ENCODE results near the gene SUPT4H1.

DNA sequence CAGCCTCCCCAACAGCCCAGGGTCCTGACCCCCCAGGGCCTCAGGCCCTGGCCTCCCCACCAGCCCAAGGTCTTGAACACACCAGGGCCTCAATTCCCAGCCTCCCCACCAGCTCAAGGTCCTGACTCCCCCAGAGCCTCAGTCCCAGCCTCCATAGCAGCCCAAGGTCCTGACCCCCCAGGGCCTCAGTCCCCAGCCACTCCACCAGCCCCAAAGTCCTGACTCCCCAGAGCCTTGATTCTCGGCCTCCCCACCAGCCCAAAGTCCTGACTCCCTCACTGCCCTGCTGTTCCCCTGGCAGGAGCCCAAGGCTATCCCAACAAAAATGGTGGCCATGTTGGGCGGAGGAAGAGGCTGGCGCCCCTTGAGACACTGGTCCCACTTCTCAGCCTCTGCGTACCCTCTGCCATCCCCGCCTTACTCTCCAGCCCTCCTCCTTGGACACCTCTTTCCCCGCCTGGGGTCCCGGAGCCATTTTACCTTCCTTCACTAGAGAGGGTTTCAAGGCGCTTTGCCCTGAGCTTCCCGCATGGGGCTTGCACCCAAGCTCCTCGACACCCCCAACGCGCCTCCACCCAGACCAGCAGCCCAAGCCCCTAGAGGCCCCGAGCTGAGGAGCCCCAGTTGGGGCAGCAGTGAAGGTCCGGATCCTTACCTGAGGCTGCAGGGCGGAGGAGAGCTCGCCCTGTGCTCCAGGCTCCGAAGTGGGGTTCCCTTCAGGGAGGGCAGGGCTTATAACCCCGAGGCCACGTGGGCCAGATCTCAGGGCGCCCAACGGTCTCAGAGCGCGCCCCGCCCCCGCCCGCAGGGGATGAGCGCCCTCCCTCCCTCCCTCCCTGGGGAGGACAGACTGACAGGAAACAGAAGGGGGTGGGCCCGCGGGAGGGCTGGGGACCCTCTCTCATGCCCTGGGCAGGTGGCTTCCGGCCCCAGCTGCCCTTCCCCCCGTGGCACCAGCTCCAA, 19.9 kb downstream of the SUPT4H1 start:
- TF ChIP-seq, protein P1, sequence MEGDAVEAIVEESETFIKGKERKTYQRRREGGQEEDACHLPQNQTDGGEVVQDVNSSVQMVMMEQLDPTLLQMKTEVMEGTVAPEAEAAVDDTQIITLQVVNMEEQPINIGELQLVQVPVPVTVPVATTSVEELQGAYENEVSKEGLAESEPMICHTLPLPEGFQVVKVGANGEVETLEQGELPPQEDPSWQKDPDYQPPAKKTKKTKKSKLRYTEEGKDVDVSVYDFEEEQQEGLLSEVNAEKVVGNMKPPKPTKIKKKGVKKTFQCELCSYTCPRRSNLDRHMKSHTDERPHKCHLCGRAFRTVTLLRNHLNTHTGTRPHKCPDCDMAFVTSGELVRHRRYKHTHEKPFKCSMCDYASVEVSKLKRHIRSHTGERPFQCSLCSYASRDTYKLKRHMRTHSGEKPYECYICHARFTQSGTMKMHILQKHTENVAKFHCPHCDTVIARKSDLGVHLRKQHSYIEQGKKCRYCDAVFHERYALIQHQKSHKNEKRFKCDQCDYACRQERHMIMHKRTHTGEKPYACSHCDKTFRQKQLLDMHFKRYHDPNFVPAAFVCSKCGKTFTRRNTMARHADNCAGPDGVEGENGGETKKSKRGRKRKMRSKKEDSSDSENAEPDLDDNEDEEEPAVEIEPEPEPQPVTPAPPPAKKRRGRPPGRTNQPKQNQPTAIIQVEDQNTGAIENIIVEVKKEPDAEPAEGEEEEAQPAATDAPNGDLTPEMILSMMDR (IDR thresholded peaks at IDR 0.05) = no peak
- no peak for TF ChIP-seq POLR2AphosphoS5 (IDR thresholded peaks at IDR 0.05; ENCODE audit: low read depth, low read length)
- TF ChIP-seq, protein P2, sequence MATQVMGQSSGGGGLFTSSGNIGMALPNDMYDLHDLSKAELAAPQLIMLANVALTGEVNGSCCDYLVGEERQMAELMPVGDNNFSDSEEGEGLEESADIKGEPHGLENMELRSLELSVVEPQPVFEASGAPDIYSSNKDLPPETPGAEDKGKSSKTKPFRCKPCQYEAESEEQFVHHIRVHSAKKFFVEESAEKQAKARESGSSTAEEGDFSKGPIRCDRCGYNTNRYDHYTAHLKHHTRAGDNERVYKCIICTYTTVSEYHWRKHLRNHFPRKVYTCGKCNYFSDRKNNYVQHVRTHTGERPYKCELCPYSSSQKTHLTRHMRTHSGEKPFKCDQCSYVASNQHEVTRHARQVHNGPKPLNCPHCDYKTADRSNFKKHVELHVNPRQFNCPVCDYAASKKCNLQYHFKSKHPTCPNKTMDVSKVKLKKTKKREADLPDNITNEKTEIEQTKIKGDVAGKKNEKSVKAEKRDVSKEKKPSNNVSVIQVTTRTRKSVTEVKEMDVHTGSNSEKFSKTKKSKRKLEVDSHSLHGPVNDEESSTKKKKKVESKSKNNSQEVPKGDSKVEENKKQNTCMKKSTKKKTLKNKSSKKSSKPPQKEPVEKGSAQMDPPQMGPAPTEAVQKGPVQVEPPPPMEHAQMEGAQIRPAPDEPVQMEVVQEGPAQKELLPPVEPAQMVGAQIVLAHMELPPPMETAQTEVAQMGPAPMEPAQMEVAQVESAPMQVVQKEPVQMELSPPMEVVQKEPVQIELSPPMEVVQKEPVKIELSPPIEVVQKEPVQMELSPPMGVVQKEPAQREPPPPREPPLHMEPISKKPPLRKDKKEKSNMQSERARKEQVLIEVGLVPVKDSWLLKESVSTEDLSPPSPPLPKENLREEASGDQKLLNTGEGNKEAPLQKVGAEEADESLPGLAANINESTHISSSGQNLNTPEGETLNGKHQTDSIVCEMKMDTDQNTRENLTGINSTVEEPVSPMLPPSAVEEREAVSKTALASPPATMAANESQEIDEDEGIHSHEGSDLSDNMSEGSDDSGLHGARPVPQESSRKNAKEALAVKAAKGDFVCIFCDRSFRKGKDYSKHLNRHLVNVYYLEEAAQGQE (IDR thresholded peaks at IDR 0.05; ENCODE audit: insufficient read depth in 1 of 2, low read depth in 2 of 2, low read length in 1 of 2) = no peak

Measured in Panc1 (cell line).